ENCODE measurements around the gene PNN. TPM values are rescaled to one million over a fixed set of nuclear protein-coding genes. Genes with fewer than 3 reads are reported as not detected.

PNN gene
- total RNA-seq, 2 experiments from 2014 or later: 110 to 111 TPM

DNA sequence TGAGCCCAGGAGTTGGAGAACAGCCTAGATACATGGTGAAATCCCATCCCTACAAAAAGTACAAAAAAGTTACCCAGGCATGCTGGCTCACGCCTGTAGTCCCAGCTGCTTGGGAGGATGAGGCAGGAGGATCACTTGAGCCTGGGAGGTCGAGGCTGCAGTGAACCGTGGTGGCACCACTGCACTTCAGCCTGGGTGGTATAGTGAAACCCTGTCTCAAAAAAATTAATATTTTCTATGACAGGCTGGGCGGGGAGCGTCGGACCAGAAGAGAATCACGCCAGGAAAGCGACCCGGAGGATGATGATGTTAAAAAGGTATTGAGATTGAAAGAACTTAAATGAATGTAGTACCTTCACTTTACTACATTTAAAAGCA lies 2.1 kb downstream of the PNN start:
- no peak for DNase-seq
- Mint-ChIP-seq H3K27me3 (no peaks in the 10 kb centered on the region), H3K27ac (peak overlapping the region; percentile 56), H3K36me3 (ENCODE audit: low read depth) (peaks cover 12% of the 10 kb centered on the region), H3K4me1 (ENCODE audit: low read depth) (peaks cover 42% of the 10 kb centered on the region), H3K4me3 (peak overlapping the region; percentile 77), H3K9me3 (no peaks in the 10 kb centered on the region)
- H3K27me3 ChIP-seq (ENCODE audit: control insufficient read depth in 1 of 2, insufficient read depth in 2 of 2, low read length in 2 of 2): no peaks in the 10 kb centered on the region
- H3K9me3 ChIP-seq (ENCODE audit: control insufficient read depth in 1 of 2, insufficient read depth in 1 of 2, low read length in 2 of 2): no peaks in the 10 kb centered on the region
- ChIA-PET POLR2A (interaction anchor here (0.6 to 1.5 kb wide), 2 partner anchors 58 to 90 kb away, joined by 3 to 5 read pairs; no protein-coding TSS in a partner anchor), CTCF (no interaction called here)
- TF ChIP-seq, protein P1, sequence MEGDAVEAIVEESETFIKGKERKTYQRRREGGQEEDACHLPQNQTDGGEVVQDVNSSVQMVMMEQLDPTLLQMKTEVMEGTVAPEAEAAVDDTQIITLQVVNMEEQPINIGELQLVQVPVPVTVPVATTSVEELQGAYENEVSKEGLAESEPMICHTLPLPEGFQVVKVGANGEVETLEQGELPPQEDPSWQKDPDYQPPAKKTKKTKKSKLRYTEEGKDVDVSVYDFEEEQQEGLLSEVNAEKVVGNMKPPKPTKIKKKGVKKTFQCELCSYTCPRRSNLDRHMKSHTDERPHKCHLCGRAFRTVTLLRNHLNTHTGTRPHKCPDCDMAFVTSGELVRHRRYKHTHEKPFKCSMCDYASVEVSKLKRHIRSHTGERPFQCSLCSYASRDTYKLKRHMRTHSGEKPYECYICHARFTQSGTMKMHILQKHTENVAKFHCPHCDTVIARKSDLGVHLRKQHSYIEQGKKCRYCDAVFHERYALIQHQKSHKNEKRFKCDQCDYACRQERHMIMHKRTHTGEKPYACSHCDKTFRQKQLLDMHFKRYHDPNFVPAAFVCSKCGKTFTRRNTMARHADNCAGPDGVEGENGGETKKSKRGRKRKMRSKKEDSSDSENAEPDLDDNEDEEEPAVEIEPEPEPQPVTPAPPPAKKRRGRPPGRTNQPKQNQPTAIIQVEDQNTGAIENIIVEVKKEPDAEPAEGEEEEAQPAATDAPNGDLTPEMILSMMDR (IDR thresholded peaks at IDR 0.05): no peak
- no peak overlapping the region for H3K4me3 ChIP-seq (ENCODE audit: low read length)
- intact Hi-C loops (cut with DNase I, micrococcal nuclease): loop anchor here in 1 of 2 experiments (5.0 kb wide), 1 partner anchor 255 kb away; the partner anchor contains the start of gene FBXO33
- peaks cover 57% of the 10 kb centered on the region for H3K36me3 ChIP-seq (ENCODE audit: insufficient read depth, low read length)
- ATAC-seq (ENCODE audit: poor library complexity): no peak
- H3K27ac ChIP-seq (ENCODE audit: low read depth in 1 of 2, low read length in 2 of 2): no peak overlapping the region
- peaks cover 32% of the 10 kb centered on the region for H3K4me1 ChIP-seq (ENCODE audit: insufficient read depth, low read length)

- peaks cover 29% of the 10 kb centered on the region for H3K4me1 ChIP-seq (ENCODE audit: insufficient read depth, low read length)
- no peak overlapping the region for H3K27ac ChIP-seq (ENCODE audit: low read depth in 1 of 2, low read length in 2 of 2)
- no peak for ATAC-seq (ENCODE audit: poor library complexity)
- TF ChIP-seq, protein P1 (IDR thresholded peaks at IDR 0.05): no peak
- no peaks in the 10 kb centered on the region for H3K27me3 ChIP-seq (ENCODE audit: control insufficient read depth in 1 of 2, insufficient read depth in 2 of 2, low read length in 2 of 2)
- ChIA-PET CTCF (no interaction called here), POLR2A (interaction anchor here (0.8 to 1.2 kb wide), 2 partner anchors 9 to 65 kb away, joined by 3 to 4 read pairs; partner anchors contain the start of genes GEMIN2 and TRAPPC6B)
- Mint-ChIP-seq H3K36me3 (ENCODE audit: low read depth) (peaks cover 11% of the 10 kb centered on the region), H3K4me1 (ENCODE audit: low read depth) (peaks cover 41% of the 10 kb centered on the region), H3K4me3 (peak overlapping the region; percentile 26), H3K9me3 (no peaks in the 10 kb centered on the region), H3K27ac (no peak overlapping the region), H3K27me3 (no peaks in the 10 kb centered on the region)
- H3K4me3 ChIP-seq (ENCODE audit: low read length): no peak overlapping the region
- peaks cover 75% of the 10 kb centered on the region for H3K36me3 ChIP-seq (ENCODE audit: insufficient read depth, low read length)
- intact Hi-C loops (cut with DNase I, micrococcal nuclease): loop anchor here in 1 of 2 experiments (5.0 kb wide), 1 partner anchor 253 kb away; the partner anchor contains the start of gene FBXO33
- no peak for DNase-seq
- no peaks in the 10 kb centered on the region for H3K9me3 ChIP-seq (ENCODE audit: control insufficient read depth in 1 of 2, insufficient read depth in 1 of 2, low read length in 2 of 2)
Measured at GRCh38 chr14:39179042-39179441, 4.0 kb downstream of the PNN start.

- H3K9me3 ChIP-seq (ENCODE audit: control insufficient read depth in 1 of 2, insufficient read depth in 1 of 2, low read length in 2 of 2): no peaks in the 10 kb centered on the region
- peaks cover 28% of the 10 kb centered on the region for H3K4me1 Mint-ChIP-seq (ENCODE audit: low read depth)
- H3K4me1 ChIP-seq (ENCODE audit: insufficient read depth, low read length): peaks cover 24% of the 10 kb centered on the region
- H3K4me3 Mint-ChIP-seq: no peak overlapping the region
- DNase-seq: no peak
- CTCF ChIA-PET: no interaction called here
- no peaks in the 10 kb centered on the region for H3K27me3 Mint-ChIP-seq
- peaks cover 11% of the 10 kb centered on the region for H3K36me3 Mint-ChIP-seq (ENCODE audit: low read depth)
- no peaks in the 10 kb centered on the region for H3K27me3 ChIP-seq (ENCODE audit: control insufficient read depth in 1 of 2, insufficient read depth in 2 of 2, low read length in 2 of 2)
- H3K36me3 ChIP-seq (ENCODE audit: insufficient read depth, low read length): peaks cover 86% of the 10 kb centered on the region
- ATAC-seq (ENCODE audit: poor library complexity): no peak
- intact Hi-C loops (cut with DNase I, micrococcal nuclease): loop anchor here in 1 of 2 experiments (5.0 kb wide), 1 partner anchor 47 kb away; no protein-coding TSS in a partner anchor
- no peak overlapping the region for H3K27ac Mint-ChIP-seq
- H3K27ac ChIP-seq (ENCODE audit: low read depth in 1 of 2, low read length in 2 of 2): no peak overlapping the region
- TF ChIP-seq, protein P1 (IDR thresholded peaks at IDR 0.05): no peak
- no peaks in the 10 kb centered on the region for H3K9me3 Mint-ChIP-seq
- no peak overlapping the region for H3K4me3 ChIP-seq (ENCODE audit: low read length)
- POLR2A ChIA-PET: interaction anchor here (0.7 kb wide), 1 partner anchor 77 kb away, joined by 3 read pairs; the partner anchor contains the start of gene SEC23A
Measured at GRCh38 chr14:39180553-39180952, 5.5 kb downstream of the PNN start.
